ENCODE results near the gene PATE2. TPM values are rescaled to one million over a fixed set of nuclear protein-coding genes. Genes with fewer than 3 reads are reported as not detected.

Gene PATE2
- total RNA-seq, 1 donor from 2014 or later, result not detected

DNA sequence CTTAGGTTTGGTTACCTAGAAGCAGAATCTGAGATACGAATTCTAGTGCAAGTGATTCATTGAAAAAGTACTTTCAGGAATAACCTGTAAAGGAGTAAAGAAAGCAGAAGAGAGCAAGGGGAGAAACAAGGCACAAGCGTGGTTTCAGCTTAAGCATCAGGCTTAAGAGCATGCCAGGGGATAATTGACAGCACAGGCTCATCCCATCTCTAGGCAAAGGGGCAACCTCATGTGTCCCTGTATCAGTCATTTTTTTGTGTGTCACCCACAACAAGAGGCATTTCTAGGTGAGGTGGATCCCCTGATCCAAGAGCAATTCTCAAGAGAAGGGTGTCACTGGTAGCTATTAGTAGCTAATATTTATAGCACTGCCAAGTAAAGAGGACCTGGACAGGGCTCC lies 8.0 kb downstream of the PATE2 start:
- H3K4me3 Mint-ChIP-seq, result no peak overlapping the region
- H3K27me3 Mint-ChIP-seq, result peaks cover 25% of the 10 kb centered on the region
- H3K27ac Mint-ChIP-seq, result no peak overlapping the region
- H3K4me1 Mint-ChIP-seq (ENCODE audit: unreplicated experiment), result no peaks in the 10 kb centered on the region
- H3K36me3 Mint-ChIP-seq, result no peaks in the 10 kb centered on the region
- TF ChIP-seq, protein P1, sequence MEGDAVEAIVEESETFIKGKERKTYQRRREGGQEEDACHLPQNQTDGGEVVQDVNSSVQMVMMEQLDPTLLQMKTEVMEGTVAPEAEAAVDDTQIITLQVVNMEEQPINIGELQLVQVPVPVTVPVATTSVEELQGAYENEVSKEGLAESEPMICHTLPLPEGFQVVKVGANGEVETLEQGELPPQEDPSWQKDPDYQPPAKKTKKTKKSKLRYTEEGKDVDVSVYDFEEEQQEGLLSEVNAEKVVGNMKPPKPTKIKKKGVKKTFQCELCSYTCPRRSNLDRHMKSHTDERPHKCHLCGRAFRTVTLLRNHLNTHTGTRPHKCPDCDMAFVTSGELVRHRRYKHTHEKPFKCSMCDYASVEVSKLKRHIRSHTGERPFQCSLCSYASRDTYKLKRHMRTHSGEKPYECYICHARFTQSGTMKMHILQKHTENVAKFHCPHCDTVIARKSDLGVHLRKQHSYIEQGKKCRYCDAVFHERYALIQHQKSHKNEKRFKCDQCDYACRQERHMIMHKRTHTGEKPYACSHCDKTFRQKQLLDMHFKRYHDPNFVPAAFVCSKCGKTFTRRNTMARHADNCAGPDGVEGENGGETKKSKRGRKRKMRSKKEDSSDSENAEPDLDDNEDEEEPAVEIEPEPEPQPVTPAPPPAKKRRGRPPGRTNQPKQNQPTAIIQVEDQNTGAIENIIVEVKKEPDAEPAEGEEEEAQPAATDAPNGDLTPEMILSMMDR (conservative IDR thresholded peaks at IDR 0.05), result no peak
- no peaks in the 10 kb centered on the region for H3K9me3 Mint-ChIP-seq
- no peak for DNase-seq (ENCODE audit: extremely low spot score, unreplicated experiment)

DNA sequence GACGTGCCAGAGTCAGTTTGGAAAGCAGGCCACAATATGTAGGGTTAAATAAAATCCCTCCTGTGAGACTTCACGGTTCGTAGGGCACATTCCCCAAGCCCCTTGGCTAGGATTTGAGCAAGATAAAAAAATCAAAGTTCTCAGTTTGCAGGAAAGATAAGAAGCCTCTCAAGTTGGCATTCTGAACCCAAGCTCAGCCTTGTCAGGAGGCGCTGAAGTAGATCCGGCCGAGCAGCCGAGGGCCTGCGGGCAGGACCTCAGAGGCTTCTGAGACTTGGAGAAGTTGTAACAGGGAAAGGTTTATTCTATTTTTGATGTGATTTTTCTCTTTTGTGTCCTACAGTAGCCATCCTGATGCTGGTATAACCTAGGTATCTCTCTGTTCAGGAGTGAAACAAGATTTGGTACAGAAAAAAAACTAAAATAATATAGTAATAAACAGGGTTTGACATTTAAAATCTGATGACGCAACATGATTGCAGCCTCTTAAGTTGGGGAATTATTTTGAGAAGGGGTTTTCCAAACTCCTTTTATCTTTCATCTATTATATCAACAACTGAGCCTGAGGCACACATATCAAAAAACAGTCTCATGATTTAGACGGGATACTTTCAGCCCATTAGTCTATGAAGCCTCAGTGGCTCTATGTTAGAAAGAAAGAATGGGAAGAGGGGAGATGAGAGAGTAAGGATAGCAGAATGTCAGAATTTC lies 10.1 kb downstream of the PATE2 start:
- TF ChIP-seq, protein P1 (conservative IDR thresholded peaks at IDR 0.05), result no peak
- Mint-ChIP-seq H3K27me3 (peaks cover 30% of the 10 kb centered on the region), H3K4me3 (no peak overlapping the region), H3K9me3 (no peaks in the 10 kb centered on the region), H3K36me3 (no peaks in the 10 kb centered on the region), H3K27ac (no peak overlapping the region), H3K4me1 (ENCODE audit: unreplicated experiment) (no peaks in the 10 kb centered on the region)
- no peak for DNase-seq (ENCODE audit: extremely low spot score, unreplicated experiment)

GRCh38 chr11:125766251-125766650 lies 12.4 kb downstream of the PATE2 start:
- TF ChIP-seq, protein P1 (conservative IDR thresholded peaks at IDR 0.05), result no peak
- H3K36me3 Mint-ChIP-seq, result no peaks in the 10 kb centered on the region
- DNase-seq (ENCODE audit: extremely low spot score, unreplicated experiment), result no peak
- H3K27ac Mint-ChIP-seq, result no peak overlapping the region
- H3K27me3 Mint-ChIP-seq, result peaks cover 28% of the 10 kb centered on the region
- H3K9me3 Mint-ChIP-seq, result no peaks in the 10 kb centered on the region
- no peak overlapping the region for H3K4me3 Mint-ChIP-seq
- H3K4me1 Mint-ChIP-seq (ENCODE audit: unreplicated experiment), result no peaks in the 10 kb centered on the region

DNA sequence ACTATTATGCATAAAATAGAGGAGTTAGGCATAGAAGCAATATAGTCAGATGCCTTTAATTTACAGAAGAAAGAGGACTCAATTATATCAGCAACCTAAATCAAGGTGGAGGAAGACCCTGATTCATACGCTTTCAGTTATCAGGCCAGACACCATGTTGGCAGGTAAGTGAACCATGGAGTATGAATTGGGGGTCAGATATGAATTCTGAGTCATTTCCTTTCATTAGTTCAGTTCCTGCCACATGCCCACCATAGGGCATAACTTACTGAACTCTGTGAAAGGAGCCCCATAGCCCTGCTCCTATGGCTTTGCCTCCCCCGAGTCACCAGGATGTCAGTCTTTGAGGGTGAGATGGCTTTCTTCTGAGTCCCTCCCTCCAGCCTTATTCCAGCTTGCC lies 15.1 kb downstream of the PATE2 start:
- Mint-ChIP-seq H3K9me3 (no peaks in the 10 kb centered on the region), H3K4me3 (no peak overlapping the region), H3K36me3 (no peaks in the 10 kb centered on the region), H3K27me3 (peaks cover 33% of the 10 kb centered on the region), H3K27ac (no peak overlapping the region), H3K4me1 (ENCODE audit: unreplicated experiment) (no peaks in the 10 kb centered on the region)
- no peak for DNase-seq (ENCODE audit: extremely low spot score, unreplicated experiment)
- TF ChIP-seq, protein P1 (conservative IDR thresholded peaks at IDR 0.05), result no peak

- DNase-seq (ENCODE audit: extremely low spot score, unreplicated experiment), result no peak
- H3K27ac Mint-ChIP-seq, result no peak overlapping the region
- H3K27me3 Mint-ChIP-seq, result peaks cover 39% of the 10 kb centered on the region
- H3K4me3 Mint-ChIP-seq, result no peak overlapping the region
- H3K4me1 Mint-ChIP-seq (ENCODE audit: unreplicated experiment), result no peaks in the 10 kb centered on the region
- H3K9me3 Mint-ChIP-seq, result no peaks in the 10 kb centered on the region
- TF ChIP-seq, protein P1 (conservative IDR thresholded peaks at IDR 0.05), result no peak
- no peaks in the 10 kb centered on the region for H3K36me3 Mint-ChIP-seq
Measured at GRCh38 chr11:125762445-125762844, 16.2 kb downstream of the PATE2 start.

All from type B pancreatic cell (in vitro differentiated cells).